Coronary artery (tissue), 2 donors: ENCODE results near the gene SP100.

Experiments
- DNase-seq: peaks from one replicate; pipeline ENCODE4 v3.0.0-alpha.2; 2017; ENCODE audit warnings: low spot score
- H3K27ac ChIP-seq, 2 donors: fragments of 200-600 bp; sonication (generic); one replicate each; pipeline ENCODE4 v1.5.1; 2016 to 2019
- H3K4me3 ChIP-seq: fragments of 200-600 bp; sonication (generic); 2 replicates; pipeline ENCODE4 v1.5.1; 2016; ENCODE audit warnings: mild to moderate bottlenecking, moderate library complexity
- TF ChIP-seq, protein P1 (sequence below): fragments of 200-600 bp; sonication (generic); IDR thresholded peaks from one replicate; pipeline ENCODE4 v1.5.1; 2019; ENCODE audit warnings: antibody characterized with exemption

SP100 gene

DNA sequence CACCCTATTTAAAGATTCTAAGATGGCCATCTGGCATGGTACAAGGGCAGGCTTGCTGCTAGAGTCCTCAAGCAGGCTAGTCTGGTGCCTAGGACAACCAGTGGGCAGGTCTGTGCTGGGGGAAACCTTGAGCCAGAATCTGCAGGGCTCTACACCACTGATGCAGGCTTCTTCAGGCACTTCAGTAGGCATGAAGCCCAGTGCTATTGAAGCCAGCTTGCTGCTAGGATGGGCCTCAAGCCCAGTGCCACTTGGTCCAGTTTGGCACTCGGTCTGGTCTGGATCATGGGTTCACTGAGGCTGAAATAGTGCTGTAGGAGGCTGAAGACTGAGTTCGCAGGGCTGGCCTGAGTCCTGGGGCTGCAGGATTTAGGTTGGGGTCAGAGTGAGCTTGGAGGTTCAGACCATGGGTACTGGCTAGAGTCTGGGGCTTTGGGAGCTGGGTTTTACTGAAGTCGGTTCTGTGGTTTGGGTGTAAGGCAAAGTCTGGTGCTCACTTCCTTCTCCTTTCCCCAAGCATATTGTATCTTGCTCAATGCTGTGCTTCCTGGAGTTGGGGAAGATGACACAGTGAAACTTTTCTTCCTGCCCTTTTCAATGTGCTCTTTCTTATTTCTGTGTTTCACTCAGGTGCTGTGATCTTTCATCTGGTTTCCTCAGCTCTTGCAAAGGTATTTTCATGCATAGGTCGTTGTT lies 41.2 kb downstream of the SP100 start:
- TF ChIP-seq, protein P1, sequence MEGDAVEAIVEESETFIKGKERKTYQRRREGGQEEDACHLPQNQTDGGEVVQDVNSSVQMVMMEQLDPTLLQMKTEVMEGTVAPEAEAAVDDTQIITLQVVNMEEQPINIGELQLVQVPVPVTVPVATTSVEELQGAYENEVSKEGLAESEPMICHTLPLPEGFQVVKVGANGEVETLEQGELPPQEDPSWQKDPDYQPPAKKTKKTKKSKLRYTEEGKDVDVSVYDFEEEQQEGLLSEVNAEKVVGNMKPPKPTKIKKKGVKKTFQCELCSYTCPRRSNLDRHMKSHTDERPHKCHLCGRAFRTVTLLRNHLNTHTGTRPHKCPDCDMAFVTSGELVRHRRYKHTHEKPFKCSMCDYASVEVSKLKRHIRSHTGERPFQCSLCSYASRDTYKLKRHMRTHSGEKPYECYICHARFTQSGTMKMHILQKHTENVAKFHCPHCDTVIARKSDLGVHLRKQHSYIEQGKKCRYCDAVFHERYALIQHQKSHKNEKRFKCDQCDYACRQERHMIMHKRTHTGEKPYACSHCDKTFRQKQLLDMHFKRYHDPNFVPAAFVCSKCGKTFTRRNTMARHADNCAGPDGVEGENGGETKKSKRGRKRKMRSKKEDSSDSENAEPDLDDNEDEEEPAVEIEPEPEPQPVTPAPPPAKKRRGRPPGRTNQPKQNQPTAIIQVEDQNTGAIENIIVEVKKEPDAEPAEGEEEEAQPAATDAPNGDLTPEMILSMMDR: no peak
- Histone ChIP-seq H3K4me3 (no peak overlapping the region), H3K27ac (peak overlapping the region in 1 of 2 donors; percentile 57)
- DNase-seq: no peak

DNA sequence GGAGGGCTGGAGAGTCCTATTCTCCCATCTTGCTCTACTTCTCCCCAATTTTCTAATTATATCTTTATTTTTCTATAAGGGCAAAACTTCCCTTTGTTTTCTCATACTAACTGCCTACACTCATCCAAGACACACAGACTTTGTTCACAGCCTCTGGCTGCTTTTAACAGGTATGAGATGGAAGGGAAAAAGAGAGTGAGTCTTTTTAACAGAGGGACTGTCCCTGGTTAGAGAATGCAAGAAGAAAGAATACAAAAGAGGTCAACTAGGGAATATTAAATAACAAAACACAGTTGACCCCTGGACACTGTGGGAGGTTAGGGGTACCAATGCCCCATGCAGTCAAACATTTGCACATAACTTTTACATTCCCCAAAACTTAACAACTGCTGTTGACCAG lies 41.8 kb downstream of the SP100 start:
- TF ChIP-seq, protein P1: no peak
- H3K4me3 ChIP-seq: no peak overlapping the region
- no peak overlapping the region for H3K27ac ChIP-seq

DNA sequence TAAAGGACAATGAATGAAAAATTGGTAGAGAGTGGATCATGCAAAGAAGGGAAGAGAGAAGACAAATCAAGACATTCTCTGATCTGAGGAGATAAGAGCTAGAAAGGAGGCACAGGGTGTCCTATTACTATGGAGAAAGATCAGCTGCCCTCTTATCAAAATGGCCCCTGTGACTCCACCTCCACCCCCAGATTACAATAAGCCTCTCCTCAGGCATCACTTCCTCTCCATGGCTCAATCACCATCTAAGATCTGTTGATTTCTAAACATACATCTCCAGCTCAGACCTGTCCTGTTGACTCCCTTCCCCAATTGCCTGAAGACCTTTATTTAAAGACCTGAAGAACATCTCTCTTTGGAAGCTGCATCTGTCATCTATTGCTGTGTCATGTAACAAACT lies 43.2 kb downstream of the SP100 start:
- no peak overlapping the region for H3K27ac ChIP-seq
- H3K4me3 ChIP-seq: no peak overlapping the region
- TF ChIP-seq, protein P1: no peak
- no peak for DNase-seq

More for the DNA sequence above, 41.8 kb downstream of the SP100 start:
- DNase-seq: no peak

DNA sequence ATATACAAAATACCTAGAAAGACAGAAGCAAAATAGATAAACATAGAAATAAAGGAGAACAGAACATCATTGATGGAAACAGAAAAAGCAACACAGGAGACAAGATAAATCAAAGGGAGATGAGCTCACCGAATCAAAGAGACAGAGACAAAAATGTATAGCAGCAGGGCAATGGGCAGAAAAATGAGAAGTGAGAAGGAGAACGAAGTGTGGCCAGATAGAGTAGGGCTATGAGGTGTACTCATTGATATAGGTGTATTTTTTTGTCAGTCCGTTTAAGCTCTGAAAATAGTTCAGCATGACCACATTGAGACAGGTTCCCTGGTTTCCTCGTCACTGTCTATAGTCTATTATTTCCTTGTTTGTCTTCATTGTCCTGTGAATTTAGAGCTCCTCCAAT lies 55.1 kb downstream of the SP100 start:
- Histone ChIP-seq H3K4me3 (no peak overlapping the region), H3K27ac (no peak overlapping the region)
- TF ChIP-seq, protein P1: no peak
- no peak for DNase-seq

DNA sequence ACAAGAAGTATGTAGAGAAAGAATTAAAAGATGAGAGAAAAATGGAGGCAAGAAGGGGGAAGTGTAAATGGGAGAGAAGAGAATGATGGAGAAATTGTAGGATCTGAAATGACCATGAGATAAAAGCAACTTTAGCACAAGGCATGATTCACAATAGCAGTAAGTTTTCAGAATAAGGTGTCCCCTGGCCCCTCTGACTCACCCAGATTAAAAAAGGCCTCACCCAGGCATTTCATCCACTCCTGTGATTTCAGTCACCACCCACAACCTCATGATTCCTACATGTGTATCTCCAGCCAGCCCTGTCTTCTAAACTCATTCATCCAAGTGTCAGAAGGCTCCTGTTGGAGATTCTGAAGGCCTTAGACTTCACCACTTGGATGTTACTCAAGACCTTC lies 56.6 kb downstream of the SP100 start:
- no peak overlapping the region for H3K27ac ChIP-seq
- DNase-seq: no peak
- TF ChIP-seq, protein P1: no peak

DNA sequence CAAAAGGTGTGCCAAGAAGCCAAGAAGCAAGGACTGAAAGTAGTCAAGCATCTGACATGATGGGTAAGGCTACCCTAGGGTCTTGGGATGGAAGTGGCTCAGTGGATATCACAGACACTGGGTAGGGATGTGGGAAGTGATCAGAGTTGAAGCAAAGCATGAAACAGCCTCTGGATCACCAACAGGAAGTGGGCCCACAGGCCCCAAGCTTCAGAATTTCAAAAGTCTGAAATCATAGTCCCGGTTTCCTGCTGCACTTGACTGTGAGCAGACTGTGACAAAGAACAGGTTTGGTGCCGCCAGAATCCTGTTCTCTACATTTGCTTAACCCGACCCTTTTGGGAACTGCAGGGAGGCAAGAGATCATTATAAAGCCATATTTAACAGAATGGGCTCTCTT lies 57.4 kb downstream of the SP100 start:
- no peak for DNase-seq
- TF ChIP-seq, protein P1: no peak

More for the DNA sequence above, 56.6 kb downstream of the SP100 start:
- H3K4me3 ChIP-seq: no peak overlapping the region

DNA sequence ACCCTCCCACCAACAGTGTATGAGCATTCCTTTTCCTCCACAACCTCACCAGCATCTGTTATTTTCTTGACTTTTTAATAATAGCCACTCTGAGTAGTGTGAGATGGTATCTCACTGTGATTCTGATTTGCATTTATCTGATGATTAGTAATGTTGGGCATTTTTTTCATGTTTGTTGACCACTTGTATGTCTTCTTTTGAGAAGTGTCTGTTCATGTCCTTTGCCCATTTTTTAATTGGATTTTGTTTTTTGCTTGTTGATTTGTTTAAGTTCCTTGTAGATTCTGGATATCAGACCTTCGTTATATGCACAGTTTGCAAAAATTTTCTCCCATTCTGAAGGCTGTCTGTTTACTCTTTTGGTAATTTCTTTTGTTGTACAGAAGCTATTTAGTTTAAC lies 59.1 kb downstream of the SP100 start:
- DNase-seq: no peak
- TF ChIP-seq, protein P1: no peak
- H3K4me3 ChIP-seq: no peak overlapping the region
- H3K27ac ChIP-seq: no peak overlapping the region

More for the DNA sequence above, 57.4 kb downstream of the SP100 start:
- no peak overlapping the region for H3K27ac ChIP-seq
- no peak overlapping the region for H3K4me3 ChIP-seq
